T-helper 1 cell (primary cell): ENCODE results near the gene TMEM114.

Experiments
- DNase-seq, 5 donors: peaks; one replicate each; pipeline ENCODE4 v3.0.0-alpha.2; 2012 to 2020

Gene TMEM114

DNA sequence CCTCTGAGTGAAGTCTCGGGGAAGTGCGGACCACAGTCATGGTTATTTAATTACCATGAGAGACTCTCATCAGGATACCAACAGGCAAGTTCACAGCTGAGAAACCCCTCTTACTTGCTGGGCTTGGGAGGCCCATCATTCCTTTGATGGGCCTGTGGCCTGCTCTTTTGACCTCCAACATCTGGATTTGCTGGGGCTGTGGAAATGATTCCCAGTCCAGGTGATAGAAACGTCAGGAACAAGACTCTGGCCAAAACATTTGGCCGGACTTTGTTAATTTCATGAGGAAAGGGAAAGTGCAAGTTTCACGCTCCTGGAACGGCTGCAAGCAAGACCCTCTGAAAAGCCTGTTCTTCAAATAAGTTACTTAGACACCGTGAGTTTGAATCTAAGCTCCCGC lies 42.5 kb downstream of the TMEM114 start:
- DNase-seq, result no peak

DNA sequence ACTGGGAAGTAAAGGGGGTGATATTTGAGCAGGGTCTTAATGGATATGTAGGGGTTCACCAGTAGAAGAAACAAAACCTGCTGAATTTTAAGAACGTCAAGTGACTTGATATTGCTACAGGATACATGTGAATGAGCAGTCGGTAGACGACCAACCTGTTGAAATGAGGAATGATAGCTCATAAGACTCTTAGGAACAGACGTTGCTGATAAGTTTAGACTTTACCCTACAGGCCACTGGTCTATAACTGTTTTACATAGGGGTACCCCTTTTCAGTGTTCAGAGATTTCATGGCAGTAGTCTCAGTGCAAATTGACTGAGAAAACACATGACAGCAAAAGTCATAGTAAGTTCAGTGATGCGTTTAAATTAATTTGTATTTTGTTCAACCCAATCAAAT lies 45.9 kb downstream of the TMEM114 start:
- no peak for DNase-seq

DNA sequence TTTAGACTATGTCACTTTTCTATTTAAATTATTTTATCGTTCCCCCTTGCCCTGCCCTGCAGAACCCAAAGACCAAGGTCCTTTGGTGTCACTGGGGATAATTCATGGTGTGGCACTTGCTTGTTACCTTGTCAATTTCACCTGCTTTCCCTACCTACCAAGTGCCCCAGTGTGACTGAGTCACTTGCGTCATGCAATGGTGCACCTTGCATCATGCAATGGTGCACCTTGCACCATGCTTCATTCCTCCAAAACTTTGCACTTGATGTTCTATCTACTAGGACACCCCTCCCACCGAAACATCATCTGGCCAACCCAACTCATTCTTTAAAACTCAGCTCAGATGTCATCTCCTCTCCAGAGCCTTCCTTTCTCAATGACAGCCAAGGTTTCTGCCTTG lies 47.1 kb downstream of the TMEM114 start:
- DNase-seq, result no peak

DNA sequence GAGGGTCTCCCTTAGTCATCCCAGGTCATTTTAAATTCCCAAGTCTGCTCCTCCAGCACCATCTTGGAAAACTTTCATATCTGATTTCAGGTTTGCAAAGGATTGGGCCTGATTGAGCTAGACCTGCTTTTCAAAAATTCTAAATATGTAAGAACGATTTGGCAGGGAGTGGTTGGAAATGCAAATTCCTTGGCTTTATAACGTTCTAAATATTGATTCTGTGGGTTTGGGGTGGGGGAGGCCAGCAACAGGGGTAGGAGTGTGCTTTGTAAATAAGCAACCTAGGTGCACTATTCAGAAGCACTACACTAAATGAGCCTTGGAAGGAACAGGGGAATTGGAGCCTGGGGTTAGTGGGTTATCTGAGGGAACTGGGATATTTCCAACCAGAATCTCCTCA lies 47.9 kb downstream of the TMEM114 start:
- no peak for DNase-seq

DNA sequence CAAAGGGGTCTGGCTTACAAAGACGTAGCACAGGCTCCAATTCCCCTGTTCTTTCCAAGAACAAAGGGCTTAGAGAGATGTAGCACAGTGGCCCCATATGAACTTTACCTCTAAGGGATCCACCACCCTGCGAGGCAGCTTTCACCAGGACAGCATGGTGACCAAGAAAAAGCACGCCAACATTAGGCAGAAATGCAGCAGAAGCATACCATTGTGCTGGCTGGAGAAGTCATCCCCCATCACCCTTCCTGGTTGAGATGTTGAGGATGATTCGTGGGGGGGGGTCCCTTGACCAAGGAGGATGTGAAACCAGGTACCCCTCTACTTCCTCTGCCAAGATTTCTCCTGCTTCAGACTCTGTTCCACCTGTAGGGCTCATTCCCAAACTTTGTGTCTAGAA lies 48.4 kb downstream of the TMEM114 start:
- DNase-seq, result no peak

DNA sequence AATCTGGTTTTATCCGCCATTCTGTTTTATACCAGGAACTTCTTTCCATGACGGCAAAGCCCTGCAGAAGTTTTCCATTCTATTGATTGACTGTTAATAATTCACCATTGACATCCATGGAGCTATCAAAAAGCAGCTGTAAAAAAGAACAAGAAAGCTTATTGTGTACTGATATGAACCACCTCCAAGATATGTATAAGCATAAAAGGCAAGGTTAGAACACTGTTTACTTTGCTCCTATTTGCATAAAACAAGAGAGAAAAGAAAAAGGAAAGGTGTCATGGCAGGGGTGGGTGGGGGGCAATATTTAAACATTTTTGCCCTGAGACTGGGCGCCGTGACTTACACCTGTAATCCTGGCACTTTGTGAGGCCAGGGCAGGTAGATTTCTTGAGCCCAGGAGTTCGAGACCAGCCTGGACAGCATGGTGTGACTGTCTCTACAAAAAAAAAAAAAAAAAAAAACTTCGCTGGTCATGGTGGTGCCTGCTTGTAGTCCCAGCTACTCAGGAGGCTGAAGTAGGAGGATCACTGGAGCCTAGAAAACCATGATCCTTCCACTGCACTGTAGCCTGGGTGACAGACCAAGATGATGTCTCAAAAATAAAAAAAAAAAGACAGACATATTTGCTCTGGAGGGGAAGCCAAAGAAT lies 52.5 kb downstream of the TMEM114 start:
- DNase-seq, result no peak

DNA sequence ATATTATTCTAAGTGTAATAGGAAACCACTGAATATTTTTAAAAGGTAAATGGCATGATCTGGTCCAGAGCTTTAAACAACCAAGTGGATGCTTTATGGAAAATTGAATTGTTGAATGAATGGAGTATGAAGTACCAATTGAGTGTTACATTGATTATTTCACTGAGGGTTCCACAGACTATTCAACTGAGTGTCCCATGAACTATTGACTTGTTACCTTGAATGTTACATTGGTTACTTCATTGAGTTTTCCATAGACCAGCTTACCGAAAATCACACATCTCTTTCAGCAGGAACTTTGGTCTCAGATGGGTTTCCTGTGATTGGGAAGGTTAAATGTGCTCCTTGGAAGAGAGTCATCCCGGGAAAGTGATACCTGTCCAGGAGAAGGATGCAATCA lies 56.8 kb downstream of the TMEM114 start:
- DNase-seq, result no peak

DNA sequence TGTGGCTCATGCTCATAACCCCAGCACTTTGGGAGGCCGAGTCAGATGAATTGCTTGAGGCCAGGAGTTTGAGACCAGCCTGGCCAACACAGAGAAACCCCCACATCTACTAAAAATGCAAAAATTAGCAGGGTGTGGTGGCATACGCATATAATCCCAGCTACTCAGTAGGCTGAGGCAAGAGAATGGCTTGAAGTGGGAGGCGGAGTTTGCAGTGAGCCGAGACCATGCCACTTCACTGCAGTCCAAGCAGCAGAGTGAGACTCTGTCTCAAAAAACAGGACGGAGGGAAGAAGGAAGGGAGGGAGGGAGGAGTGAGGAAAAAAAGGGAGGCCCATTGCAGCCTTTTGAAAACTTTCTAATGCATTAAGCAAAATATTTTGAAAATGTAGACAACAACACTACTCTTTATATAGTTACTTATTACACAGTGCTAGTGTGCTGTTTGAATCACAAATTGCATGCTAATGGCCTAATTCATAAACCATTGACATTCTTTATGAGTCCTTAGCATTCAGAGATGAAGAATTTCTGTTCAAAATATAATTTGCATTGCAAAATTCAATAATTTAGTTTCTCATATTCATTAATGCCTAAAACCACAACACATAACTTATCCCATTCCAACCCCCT lies 59.4 kb downstream of the TMEM114 start:
- no peak for DNase-seq

DNA sequence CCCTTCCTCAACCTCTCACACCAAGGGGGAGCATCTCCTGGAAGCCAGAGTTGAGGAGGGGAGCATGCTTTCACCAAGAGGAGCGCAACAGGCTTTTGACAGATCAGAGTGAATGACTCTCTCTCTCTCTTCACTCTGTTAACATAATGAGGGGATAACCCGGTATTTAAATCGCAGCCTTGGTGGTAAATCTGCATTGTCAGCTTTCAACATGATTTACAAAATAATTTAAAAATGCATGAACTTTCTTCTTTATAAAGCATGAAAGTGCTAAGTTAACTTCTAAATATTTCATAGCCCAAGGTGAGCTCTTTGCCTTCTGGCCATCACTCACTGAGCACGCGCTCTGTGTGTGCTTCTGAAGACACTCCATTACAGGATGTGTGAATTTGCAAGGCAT lies 61.8 kb downstream of the TMEM114 start:
- no peak for DNase-seq

DNA sequence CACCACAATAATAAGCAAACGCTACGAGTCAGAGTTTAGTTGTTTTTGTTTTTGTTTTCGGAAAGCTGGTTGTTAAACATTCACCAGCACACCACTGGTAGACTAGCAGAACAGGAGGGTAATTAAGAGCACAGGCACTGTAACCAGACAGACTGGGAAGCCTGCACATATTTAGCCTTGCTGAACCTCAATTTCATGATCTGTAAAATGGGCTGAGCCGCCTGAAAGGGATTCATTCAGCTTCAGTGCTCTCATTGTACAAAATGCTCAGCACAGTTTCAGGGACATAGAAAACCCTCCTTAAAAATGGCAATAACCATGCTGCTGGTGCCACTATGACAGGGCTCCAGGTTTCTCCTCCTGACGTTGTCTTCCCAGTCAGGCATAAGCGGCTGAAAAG lies 66.4 kb downstream of the TMEM114 start:
- no peak for DNase-seq

DNA sequence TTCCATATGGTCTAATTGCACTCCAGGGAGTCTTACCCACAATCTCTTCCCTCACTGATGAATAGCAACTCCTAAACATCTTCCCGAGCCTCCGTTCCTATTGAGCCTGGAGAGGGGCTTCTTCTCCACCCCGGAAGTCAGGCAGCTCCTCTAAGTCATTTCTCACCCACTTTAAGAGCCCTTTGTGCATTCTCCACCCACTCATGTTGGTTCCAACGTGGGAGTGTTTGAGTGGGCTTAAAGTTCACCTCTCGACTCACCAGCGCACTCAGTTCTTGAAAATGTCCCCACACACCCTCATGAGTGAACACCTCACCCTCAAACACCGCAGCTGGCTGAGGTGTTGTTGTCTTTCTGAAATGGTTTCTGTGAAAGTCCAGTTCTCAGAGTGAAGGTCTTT lies 67.6 kb downstream of the TMEM114 start:
- DNase-seq, result no peak

DNA sequence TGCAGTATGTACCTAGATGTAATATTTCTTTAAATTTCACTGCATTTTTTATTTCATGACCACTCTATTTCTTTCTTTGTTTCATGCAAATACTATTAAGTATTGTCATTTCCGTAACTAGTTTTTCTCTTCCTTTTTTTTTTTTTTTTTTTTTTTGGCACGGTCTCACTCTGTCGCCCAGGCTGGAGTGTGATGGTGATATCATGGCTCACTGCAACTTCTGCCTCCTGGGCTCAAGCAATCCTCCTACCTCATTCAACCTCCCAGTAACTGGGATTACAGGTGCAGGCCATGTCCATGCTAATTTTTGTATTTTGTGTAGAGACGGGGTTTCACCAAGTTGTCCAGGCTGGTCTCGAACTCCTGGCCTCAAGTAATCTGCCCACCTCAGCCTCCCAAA lies 70.7 kb downstream of the TMEM114 start:
- DNase-seq, result no peak
